Neural cell (in vitro differentiated cells): Measurements from ENCODE around the gene ARL3. TPM values are rescaled to one million over a fixed set of nuclear protein-coding genes. Genes with fewer than 3 reads are reported as not detected.
"Not testable (repeated sequence)": the region's sequence is repeated elsewhere in the genome, so short reads cannot be mapped to it uniquely, and the experiment has no call there.

ENCODE experiments used
- H2AFZ ChIP-seq: fragments of 200-600, 300-800 bp; sonication (generic), shearing (Covaris generic); 2 replicates; pipeline ENCODE4 v1.6.0; 2014; ENCODE audit warnings: low read depth, mild to moderate bottlenecking, antibody characterized with exemption, low read length, moderate library complexity
- H3F3A ChIP-seq: fragments of 200-600 bp; shearing (Covaris generic); 2 replicates; pipeline ENCODE4 v1.6.1; 2016; ENCODE audit warnings: mild to moderate bottlenecking, moderate library complexity, mixed read lengths, antibody characterized with exemption, low read length; ENCODE audit not compliant: insufficient read depth, poor library complexity, severe bottlenecking
- H3K27ac ChIP-seq: fragments of 200-600, 300-800 bp; sonication (generic), shearing (Covaris generic); 2 replicates; pipeline ENCODE4 v1.5.1; 2014; ENCODE audit warnings: mild to moderate bottlenecking, low read length, moderate library complexity
- H3K27me3 ChIP-seq: fragments of 300-800, 200-600 bp; sonication (generic), shearing (Covaris generic); 2 replicates; pipeline ENCODE4 v1.6.0; 2014; ENCODE audit warnings: mild to moderate bottlenecking, low read depth, low read length, moderate library complexity; ENCODE audit not compliant: insufficient read depth
- H3K36me3 ChIP-seq: fragments of 300-800, 200-600 bp; sonication (generic), shearing (Covaris generic); 2 replicates; pipeline ENCODE4 v1.5.1; 2014; ENCODE audit warnings: mild to moderate bottlenecking, antibody characterized with exemption, low read length, moderate library complexity; ENCODE audit not compliant: insufficient read depth
- H3K4me2 ChIP-seq: fragments of 300-800, 200-600 bp; sonication (generic), shearing (Covaris generic); 2 replicates; pipeline ENCODE4 v1.6.0; 2014; ENCODE audit warnings: mild to moderate bottlenecking, low read length
- H3K4me3 ChIP-seq: fragments of 300-800, 200-600 bp; sonication (generic), shearing (Covaris generic); 2 replicates; pipeline ENCODE4 v1.5.1; 2014; ENCODE audit warnings: mild to moderate bottlenecking, low read length, moderate library complexity
- H3K79me2 ChIP-seq: fragments of 200-600 bp; shearing (Covaris generic); replicated peaks from 2 replicates; pipeline ENCODE4 v1.6.0; 2014; ENCODE audit warnings: mild to moderate bottlenecking, low read length, moderate library complexity; ENCODE audit not compliant: insufficient read depth
- H3K9ac ChIP-seq: fragments of 300-800, 200-600 bp; sonication (generic), shearing (Covaris generic); 2 replicates; pipeline ENCODE4 v1.6.1; 2016; ENCODE audit warnings: mild to moderate bottlenecking, low read length, mixed read lengths
- H3K9me2 ChIP-seq: fragments of 200-600 bp; shearing (Covaris generic); 2 replicates; pipeline ENCODE4 v1.6.1; 2016; ENCODE audit warnings: mild to moderate bottlenecking, low read length, mixed read lengths; ENCODE audit not compliant: insufficient read depth
- H3K9me3 ChIP-seq: fragments of 200-600, 300-800 bp; sonication (generic), shearing (Covaris generic); 2 replicates; pipeline ENCODE4 v1.6.1; 2016; ENCODE audit warnings: mild to moderate bottlenecking, mixed run types, low read length, moderate library complexity, mixed read lengths
- H4K20me1 ChIP-seq: fragments of 200-600 bp; shearing (Covaris generic); 2 replicates; pipeline ENCODE4 v1.6.1; 2016; ENCODE audit warnings: mild to moderate bottlenecking, mixed run types; ENCODE audit not compliant: insufficient read depth
- EP300 ChIP-seq: fragments of 450-650 bp; conservative IDR thresholded peaks from 2 replicates; pipeline ENCODE4 v1.6.1; 2014; ENCODE audit warnings: antibody characterized with exemption, mild to moderate bottlenecking, moderate library complexity; ENCODE audit not compliant: poor library complexity, severe bottlenecking
- EZH2 ChIP-seq: fragments of 200-600, 300-800 bp; shearing (Covaris generic), sonication (generic); IDR thresholded peaks from 2 replicates; pipeline ENCODE4 v1.6.1; 2014; ENCODE audit warnings: antibody characterized with exemption, low read length, borderline replicate concordance, mild to moderate bottlenecking; ENCODE audit not compliant: insufficient read depth, poor library complexity, severe bottlenecking
- MXI1 ChIP-seq: fragments of 450-650 bp; conservative IDR thresholded peaks from 2 replicates; pipeline ENCODE4 v1.6.1; 2014; ENCODE audit warnings: antibody characterized with exemption, mild to moderate bottlenecking; ENCODE audit not compliant: poor library complexity, severe bottlenecking
- POLR2AphosphoS5 ChIP-seq: IDR thresholded peaks from 2 replicates; pipeline ENCODE4 v1.6.1; 2012
- RAD21 ChIP-seq: fragments of 450-650 bp; conservative IDR thresholded peaks from 2 replicates; pipeline ENCODE4 v1.6.1; 2014; ENCODE audit warnings: antibody characterized with exemption, mild to moderate bottlenecking, moderate library complexity
- SMC3 ChIP-seq: fragments of 450-650 bp; conservative IDR thresholded peaks from 2 replicates; pipeline ENCODE4 v1.6.1; 2014; ENCODE audit warnings: antibody characterized with exemption, mild to moderate bottlenecking, moderate library complexity; ENCODE audit not compliant: poor library complexity
- TAF1 ChIP-seq: IDR thresholded peaks from 2 replicates; pipeline ENCODE4 v1.6.1; 2012; ENCODE audit warnings: low read depth
- polyA plus RNA-seq: library from polyadenylated mRNA; depleted of rRNA; stranded (reverse); fragments of >200 nt; gene quantifications from 2 replicates; pipeline ENCODE4 v1.2.3, GENCODE V29; 2014
- TF ChIP-seq, protein P1 (sequence below): IDR thresholded peaks from 2 replicates; pipeline ENCODE4 v1.6.1; 2012; ENCODE audit warnings: borderline replicate concordance
- TF ChIP-seq, protein P2 (sequence below): fragments of 450-650 bp; IDR thresholded peaks from 2 replicates; pipeline ENCODE4 v1.5.1; 2014; ENCODE audit warnings: antibody characterized with exemption, mild to moderate bottlenecking, moderate library complexity; ENCODE audit not compliant: poor library complexity, severe bottlenecking

Gene ARL3
- polyA plus RNA-seq, 1 donor from 2014 or later: 56.0 TPM

DNA sequence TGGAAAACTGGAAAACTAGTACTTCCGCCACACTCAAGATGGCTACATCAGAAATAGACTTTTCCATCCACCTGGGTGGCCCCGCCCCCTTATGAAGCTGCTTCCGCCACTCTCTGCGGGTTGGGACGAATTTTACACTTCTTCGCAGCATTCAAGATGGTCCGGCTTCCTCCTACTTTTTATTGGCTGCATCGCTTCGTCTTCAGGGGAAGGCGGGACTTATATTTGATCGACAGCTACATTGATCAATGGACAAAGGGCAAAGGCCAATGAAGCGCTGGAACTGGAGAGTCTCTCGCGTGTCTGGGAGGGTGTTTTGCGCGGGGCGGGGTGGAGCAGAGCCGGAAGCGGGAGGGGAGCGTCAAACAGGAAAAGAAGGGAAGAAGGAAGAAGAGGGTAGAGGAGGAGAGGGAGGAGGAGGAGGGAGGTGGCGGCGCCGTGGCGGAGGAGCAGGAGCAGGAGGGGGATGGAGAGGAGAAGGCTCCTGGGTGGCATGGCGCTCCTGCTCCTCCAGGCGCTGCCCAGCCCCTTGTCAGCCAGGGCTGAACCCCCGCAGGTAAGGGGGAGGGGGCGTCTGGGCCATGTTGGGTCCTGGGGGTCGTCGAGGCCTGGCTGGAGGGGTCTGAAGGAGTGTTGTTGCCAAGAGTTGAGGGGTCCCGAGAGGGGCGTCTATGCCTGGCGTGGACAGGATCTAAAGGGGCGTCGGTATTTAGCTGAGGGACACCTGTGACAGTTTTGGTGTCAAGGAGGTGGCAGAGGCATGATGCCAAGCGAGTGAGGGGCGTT is 29.6 kb upstream of the ARL3 start, which contains the start of gene WBP1L:
Gene WBP1L, plus strand, starts transcription at position 361 of the 786 bp plus-strand sequence. Its CDS starts 106 bp downstream, at position 467.
- H3K27ac ChIP-seq: peak within 1 kb of the TSS; percentile 75
- no peaks in the 10 kb centered on the region for H3K9me2 ChIP-seq
- H4K20me1 ChIP-seq: no peaks in the 10 kb centered on the region
- TF ChIP-seq MXI1 (peak; percentile 96), TAF1 (peak; percentile 20), RAD21 (peak; percentile 14), POLR2AphosphoS5 (peak; percentile 94), SMC3 (no peak), EZH2 (no peak), EP300 (no peak)
- TF ChIP-seq, protein P1, sequence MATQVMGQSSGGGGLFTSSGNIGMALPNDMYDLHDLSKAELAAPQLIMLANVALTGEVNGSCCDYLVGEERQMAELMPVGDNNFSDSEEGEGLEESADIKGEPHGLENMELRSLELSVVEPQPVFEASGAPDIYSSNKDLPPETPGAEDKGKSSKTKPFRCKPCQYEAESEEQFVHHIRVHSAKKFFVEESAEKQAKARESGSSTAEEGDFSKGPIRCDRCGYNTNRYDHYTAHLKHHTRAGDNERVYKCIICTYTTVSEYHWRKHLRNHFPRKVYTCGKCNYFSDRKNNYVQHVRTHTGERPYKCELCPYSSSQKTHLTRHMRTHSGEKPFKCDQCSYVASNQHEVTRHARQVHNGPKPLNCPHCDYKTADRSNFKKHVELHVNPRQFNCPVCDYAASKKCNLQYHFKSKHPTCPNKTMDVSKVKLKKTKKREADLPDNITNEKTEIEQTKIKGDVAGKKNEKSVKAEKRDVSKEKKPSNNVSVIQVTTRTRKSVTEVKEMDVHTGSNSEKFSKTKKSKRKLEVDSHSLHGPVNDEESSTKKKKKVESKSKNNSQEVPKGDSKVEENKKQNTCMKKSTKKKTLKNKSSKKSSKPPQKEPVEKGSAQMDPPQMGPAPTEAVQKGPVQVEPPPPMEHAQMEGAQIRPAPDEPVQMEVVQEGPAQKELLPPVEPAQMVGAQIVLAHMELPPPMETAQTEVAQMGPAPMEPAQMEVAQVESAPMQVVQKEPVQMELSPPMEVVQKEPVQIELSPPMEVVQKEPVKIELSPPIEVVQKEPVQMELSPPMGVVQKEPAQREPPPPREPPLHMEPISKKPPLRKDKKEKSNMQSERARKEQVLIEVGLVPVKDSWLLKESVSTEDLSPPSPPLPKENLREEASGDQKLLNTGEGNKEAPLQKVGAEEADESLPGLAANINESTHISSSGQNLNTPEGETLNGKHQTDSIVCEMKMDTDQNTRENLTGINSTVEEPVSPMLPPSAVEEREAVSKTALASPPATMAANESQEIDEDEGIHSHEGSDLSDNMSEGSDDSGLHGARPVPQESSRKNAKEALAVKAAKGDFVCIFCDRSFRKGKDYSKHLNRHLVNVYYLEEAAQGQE: peak; percentile 61
- TF ChIP-seq, protein P2, sequence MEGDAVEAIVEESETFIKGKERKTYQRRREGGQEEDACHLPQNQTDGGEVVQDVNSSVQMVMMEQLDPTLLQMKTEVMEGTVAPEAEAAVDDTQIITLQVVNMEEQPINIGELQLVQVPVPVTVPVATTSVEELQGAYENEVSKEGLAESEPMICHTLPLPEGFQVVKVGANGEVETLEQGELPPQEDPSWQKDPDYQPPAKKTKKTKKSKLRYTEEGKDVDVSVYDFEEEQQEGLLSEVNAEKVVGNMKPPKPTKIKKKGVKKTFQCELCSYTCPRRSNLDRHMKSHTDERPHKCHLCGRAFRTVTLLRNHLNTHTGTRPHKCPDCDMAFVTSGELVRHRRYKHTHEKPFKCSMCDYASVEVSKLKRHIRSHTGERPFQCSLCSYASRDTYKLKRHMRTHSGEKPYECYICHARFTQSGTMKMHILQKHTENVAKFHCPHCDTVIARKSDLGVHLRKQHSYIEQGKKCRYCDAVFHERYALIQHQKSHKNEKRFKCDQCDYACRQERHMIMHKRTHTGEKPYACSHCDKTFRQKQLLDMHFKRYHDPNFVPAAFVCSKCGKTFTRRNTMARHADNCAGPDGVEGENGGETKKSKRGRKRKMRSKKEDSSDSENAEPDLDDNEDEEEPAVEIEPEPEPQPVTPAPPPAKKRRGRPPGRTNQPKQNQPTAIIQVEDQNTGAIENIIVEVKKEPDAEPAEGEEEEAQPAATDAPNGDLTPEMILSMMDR: no peak
- H3K9me3 ChIP-seq: no peaks in the 10 kb centered on the region
- H3K9ac ChIP-seq: peak within 1 kb of the TSS; percentile 86
- H3K36me3 ChIP-seq: no peaks in the 10 kb centered on the region
- no peaks in the 10 kb centered on the region for H3F3A ChIP-seq
- peak within 1 kb of the TSS; percentile 83 for H3K4me3 ChIP-seq
- H3K4me2 ChIP-seq: peak within 1 kb of the TSS; percentile 93
- peak within 1 kb of the TSS; percentile 84 for H2AFZ ChIP-seq
- H3K27me3 ChIP-seq: no peaks in the 10 kb centered on the region
- H3K79me2 ChIP-seq: peaks cover 25% of the 10 kb centered on the region

- TF ChIP-seq EP300 (no peak), RAD21 (no peak), POLR2AphosphoS5 (no peak), EZH2 (no peak), TAF1 (no peak), SMC3 (no peak), MXI1 (no peak)
- TF ChIP-seq, protein P1: no peak
- TF ChIP-seq, protein P2: no peak
- H3K27ac ChIP-seq: peak overlapping the region; percentile 53
- H3K4me3 ChIP-seq: peak overlapping the region; percentile 83
- no peaks in the 10 kb centered on the region for H3K27me3 ChIP-seq
- no peaks in the 10 kb centered on the region for H3K9me3 ChIP-seq
- H2AFZ ChIP-seq: peak overlapping the region; percentile 84
- H3F3A ChIP-seq: no peaks in the 10 kb centered on the region
- H4K20me1 ChIP-seq: no peaks in the 10 kb centered on the region
- H3K4me2 ChIP-seq: no peak overlapping the region
- H3K9ac ChIP-seq: peak overlapping the region; percentile 7
- peaks cover 25% of the 10 kb centered on the region for H3K79me2 ChIP-seq
- no peaks in the 10 kb centered on the region for H3K36me3 ChIP-seq
- H3K9me2 ChIP-seq: no peaks in the 10 kb centered on the region
These were observed 28.9 kb upstream of the ARL3 start for GRCh38 chr10:102743078-102743587.

DNA sequence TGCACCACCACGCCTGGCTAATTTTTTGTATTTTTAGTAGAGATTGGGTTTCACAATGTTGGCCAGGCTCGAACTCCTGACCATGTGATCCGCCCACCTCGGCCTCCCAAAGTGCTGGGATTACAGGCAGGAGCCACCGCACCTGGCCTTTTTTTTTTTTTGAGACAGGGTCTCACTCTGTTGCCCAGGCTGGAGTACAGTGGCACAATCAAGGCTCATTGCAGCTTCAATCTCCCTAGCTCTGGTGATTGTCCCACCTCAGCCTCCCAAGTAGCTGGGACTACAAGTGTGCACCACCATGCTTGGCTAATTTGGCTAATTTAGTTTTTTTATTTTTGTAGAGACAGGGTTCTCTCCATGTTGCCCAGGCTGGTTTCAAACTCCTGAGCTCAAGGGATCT is 28.1 kb upstream of the ARL3 start:
- H3K79me2 ChIP-seq: peaks cover 25% of the 10 kb centered on the region
- not testable (repeated sequence) for H3K4me3 ChIP-seq, H3K9me3 ChIP-seq, H3K9me2 ChIP-seq, H3K9ac ChIP-seq, H4K20me1 ChIP-seq, H2AFZ ChIP-seq, H3K36me3 ChIP-seq, H3K27me3 ChIP-seq, H3F3A ChIP-seq, H3K27ac ChIP-seq, H3K4me2 ChIP-seq
